OCI-LY7 (cell line): Measurements from ENCODE around the gene PRR18. TPM values are rescaled to one million over a fixed set of nuclear protein-coding genes. Genes with fewer than 3 reads are reported as not detected.

Source experiments
- BruUV-seq: library from RNA; stranded (reverse); fragments of 400-500 nt; replicated peaks from 2 replicates; lab custom pipeline; 2021; lab: Mats Ljungman, UMichigan
- CTCF ChIA-PET: fragments of 300-600 bp; sonication (Branson Sonifier 250); formaldehyde crosslinking; loops from one replicate; lab custom pipeline; 2022; ENCODE audit warnings: antibody characterized with exemption; ENCODE audit not compliant: unreplicated experiment; lab: Charles Lee
- POLR2A ChIA-PET: fragments of 300-600 bp; sonication (Branson Sonifier 250); formaldehyde crosslinking; loops from one replicate; lab custom pipeline; 2022; ENCODE audit warnings: antibody characterized with exemption; lab: Charles Lee
- DNase-seq: peaks from one replicate; pipeline ENCODE4 v3.0.0-alpha.2; 2015; ENCODE audit warnings: low spot score
- H2AFZ ChIP-seq: fragments of 200-600 bp; sonication (generic), shearing (Covaris generic); 2 replicates; pipeline ENCODE4 v1.6.1; 2014; ENCODE audit warnings: mild to moderate bottlenecking, antibody characterized with exemption, low read length, moderate library complexity
- H3K27ac ChIP-seq: fragments of 200-600 bp; sonication (generic); 2 replicates; pipeline ENCODE4 v1.5.1; 2014; ENCODE audit warnings: mixed run types, low read depth, mild to moderate bottlenecking, moderate library complexity, low read length, inconsistent platforms; ENCODE audit not compliant: poor library complexity, severe bottlenecking
- H3K36me3 ChIP-seq: fragments of 200-600 bp; sonication (generic); 2 replicates; pipeline ENCODE4 v1.6.1; 2014; ENCODE audit warnings: mild to moderate bottlenecking, antibody characterized with exemption, low read length, moderate library complexity, mixed read lengths; ENCODE audit not compliant: insufficient read depth
- H3K4me1 ChIP-seq: fragments of 200-600 bp; sonication (generic); 2 replicates; pipeline ENCODE4 v1.5.1; 2014; ENCODE audit warnings: mild to moderate bottlenecking, low read length; ENCODE audit not compliant: insufficient read depth, poor library complexity, severe bottlenecking
- H3K4me2 ChIP-seq: fragments of 200-600 bp; sonication (generic); 2 replicates; pipeline ENCODE4 v1.6.1; 2014; ENCODE audit warnings: mild to moderate bottlenecking, low read length
- H3K4me3 ChIP-seq: fragments of 200-600 bp; sonication (generic); 2 replicates; pipeline ENCODE4 v1.5.1; 2014; ENCODE audit warnings: mild to moderate bottlenecking, low read depth, low read length; ENCODE audit not compliant: poor library complexity, severe bottlenecking
- H3K79me2 ChIP-seq: fragments of 200-600 bp; sonication (generic); 2 replicates; pipeline ENCODE4 v1.6.1; 2016; ENCODE audit warnings: low read depth, mild to moderate bottlenecking, low read length, moderate library complexity, mixed read lengths; ENCODE audit not compliant: insufficient read depth
- H3K9me2 ChIP-seq: fragments of 200-600 bp; sonication (generic); 2 replicates; pipeline ENCODE4 v1.6.1; 2016; ENCODE audit warnings: mild to moderate bottlenecking, low read length, mixed read lengths; ENCODE audit not compliant: insufficient read depth
- H3K9me3 ChIP-seq: fragments of 200-600 bp; sonication (generic); 2 replicates; pipeline ENCODE4 v1.6.1; 2014; ENCODE audit warnings: mild to moderate bottlenecking, mixed run types, low read length, mixed read lengths
- H4K20me1 ChIP-seq: fragments of 200-600 bp; sonication (generic); 2 replicates; pipeline ENCODE4 v1.6.1; 2014; ENCODE audit warnings: mild to moderate bottlenecking, antibody characterized with exemption, low read length, moderate library complexity, mixed read lengths; ENCODE audit not compliant: insufficient read depth
- EZH2phosphoT487 ChIP-seq: fragments of 200-600 bp; sonication (generic); IDR thresholded peaks from 2 replicates; pipeline ENCODE4 v1.6.1; 2018; ENCODE audit warnings: low read depth, borderline replicate concordance, mild to moderate bottlenecking, mixed run types, antibody characterized with exemption, low read length, moderate library complexity, mixed read lengths
- intact Hi-C: fragments of 100-400 bp; cut with micrococcal nuclease; formaldehyde crosslinking; loops from one replicate; pipeline ENCODE4 v1.10.0; 2022; ENCODE audit not compliant: unreplicated experiment
- total RNA-seq, 2 experiments: library from RNA; depleted of rRNA in 1 of 2; stranded (reverse); fragments of >200 nt in 1 of 2; shearing (Covaris generic) in 1 of 2; gene quantifications; 2 replicates each; pipeline ENCODE4 v1.2.3, GENCODE V29; 2014 to 2022
- TF ChIP-seq, protein P1 (sequence below): fragments of 200-600 bp; sonication (generic); conservative IDR thresholded peaks from 2 replicates; pipeline ENCODE4 v1.5.1; 2014; ENCODE audit warnings: mild to moderate bottlenecking, antibody characterized with exemption, low read length, moderate library complexity, mixed read lengths

The PRR18 gene
- total RNA-seq, 2 experiments from 2014 or later, result 0.13 to 0.38 TPM

DNA sequence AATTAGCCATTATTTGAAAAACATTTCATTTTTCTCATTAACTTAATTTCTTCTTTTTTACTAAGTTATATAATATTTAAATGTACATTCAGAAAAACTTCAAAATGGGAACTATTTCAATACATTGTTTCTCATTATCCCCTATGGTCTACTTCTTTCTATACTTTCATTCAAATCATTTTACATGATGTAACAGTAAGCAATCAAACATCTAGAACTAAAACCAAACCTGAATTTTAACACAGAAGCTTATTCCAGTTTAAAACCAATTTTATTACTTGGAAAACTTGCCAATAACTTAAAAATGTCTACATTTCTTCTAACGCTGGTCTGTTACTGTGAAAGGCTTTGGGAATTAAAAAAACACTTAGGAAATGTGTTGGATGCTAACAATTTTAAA lies 4.6 kb upstream of the PRR18 start:
- TF ChIP-seq, protein P1, sequence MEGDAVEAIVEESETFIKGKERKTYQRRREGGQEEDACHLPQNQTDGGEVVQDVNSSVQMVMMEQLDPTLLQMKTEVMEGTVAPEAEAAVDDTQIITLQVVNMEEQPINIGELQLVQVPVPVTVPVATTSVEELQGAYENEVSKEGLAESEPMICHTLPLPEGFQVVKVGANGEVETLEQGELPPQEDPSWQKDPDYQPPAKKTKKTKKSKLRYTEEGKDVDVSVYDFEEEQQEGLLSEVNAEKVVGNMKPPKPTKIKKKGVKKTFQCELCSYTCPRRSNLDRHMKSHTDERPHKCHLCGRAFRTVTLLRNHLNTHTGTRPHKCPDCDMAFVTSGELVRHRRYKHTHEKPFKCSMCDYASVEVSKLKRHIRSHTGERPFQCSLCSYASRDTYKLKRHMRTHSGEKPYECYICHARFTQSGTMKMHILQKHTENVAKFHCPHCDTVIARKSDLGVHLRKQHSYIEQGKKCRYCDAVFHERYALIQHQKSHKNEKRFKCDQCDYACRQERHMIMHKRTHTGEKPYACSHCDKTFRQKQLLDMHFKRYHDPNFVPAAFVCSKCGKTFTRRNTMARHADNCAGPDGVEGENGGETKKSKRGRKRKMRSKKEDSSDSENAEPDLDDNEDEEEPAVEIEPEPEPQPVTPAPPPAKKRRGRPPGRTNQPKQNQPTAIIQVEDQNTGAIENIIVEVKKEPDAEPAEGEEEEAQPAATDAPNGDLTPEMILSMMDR, result no peak
- no peak for TF ChIP-seq EZH2phosphoT487
- Histone ChIP-seq H3K4me3 (no peak overlapping the region), H3K4me1 (peaks cover 12% of the 10 kb centered on the region), H3K79me2 (no peaks in the 10 kb centered on the region), H3K27ac (no peak overlapping the region), H2AFZ (no peak overlapping the region), H3K36me3 (no peaks in the 10 kb centered on the region), H4K20me1 (no peaks in the 10 kb centered on the region), H3K4me2 (no peak overlapping the region), H3K9me2 (no peaks in the 10 kb centered on the region), H3K9me3 (no peaks in the 10 kb centered on the region)
- ChIA-PET POLR2A (interaction anchor here (0.7 to 1.4 kb wide), 8 partner anchors 8 to 88 kb away, joined by 3 to 7 read pairs (median 3); no protein-coding TSS in a partner anchor), CTCF (interaction anchor here (0.9 to 1.8 kb wide), 4 partner anchors 10 to 88 kb away, joined by 3 to 8 read pairs (median 5); no protein-coding TSS in a partner anchor)
- intact Hi-C loops, result loop anchor here (1.0 kb wide), 3 partner anchors 38 to 87 kb away; no protein-coding TSS in a partner anchor
- BruUV-seq, result no TSS peak
- no peak for DNase-seq

DNA sequence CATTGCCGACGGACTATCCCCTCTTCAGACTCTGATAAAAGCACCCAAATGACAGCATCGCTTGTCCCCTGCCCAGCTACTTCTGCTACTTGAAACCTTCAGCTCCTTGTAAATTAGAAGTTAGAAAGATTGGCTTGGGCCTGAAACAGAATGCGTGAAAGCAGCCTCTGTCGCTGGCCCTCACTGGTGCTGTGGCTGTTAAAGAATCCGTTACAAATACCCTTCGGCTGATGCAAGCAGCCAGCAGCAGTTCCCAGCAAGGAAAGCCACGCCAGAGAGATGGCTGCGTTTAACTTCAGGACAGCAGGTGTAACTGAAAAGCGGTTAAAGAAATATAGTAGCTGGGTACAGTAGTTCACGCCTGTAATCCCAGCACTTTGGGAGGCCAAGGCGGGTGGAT lies 2.4 kb upstream of the PRR18 start:
- H3K79me2 ChIP-seq, result no peaks in the 10 kb centered on the region
- H3K9me3 ChIP-seq, result no peaks in the 10 kb centered on the region
- POLR2A ChIA-PET, result interaction anchor here (0.7 to 2.1 kb wide), 14 partner anchors 9 to 90 kb away, joined by 3 to 8 read pairs (median 4); partner anchors contain the start of gene SFT2D1
- no peak for DNase-seq
- intact Hi-C loops, result no loop called here
- no TSS peak for BruUV-seq
- H3K4me2 ChIP-seq, result no peak overlapping the region
- CTCF ChIA-PET, result interaction anchor here (2.3 kb wide), 1 partner anchor 70 kb away, joined by 7 read pairs; no protein-coding TSS in a partner anchor
- no peak overlapping the region for H3K27ac ChIP-seq
- no peaks in the 10 kb centered on the region for H3K9me2 ChIP-seq
- TF ChIP-seq, protein P1, result no peak
- TF ChIP-seq EZH2phosphoT487, result no peak
- H2AFZ ChIP-seq, result no peak overlapping the region
- H4K20me1 ChIP-seq, result no peaks in the 10 kb centered on the region
- no peak overlapping the region for H3K4me3 ChIP-seq
- peaks cover 16% of the 10 kb centered on the region for H3K4me1 ChIP-seq
- H3K36me3 ChIP-seq, result no peaks in the 10 kb centered on the region

DNA sequence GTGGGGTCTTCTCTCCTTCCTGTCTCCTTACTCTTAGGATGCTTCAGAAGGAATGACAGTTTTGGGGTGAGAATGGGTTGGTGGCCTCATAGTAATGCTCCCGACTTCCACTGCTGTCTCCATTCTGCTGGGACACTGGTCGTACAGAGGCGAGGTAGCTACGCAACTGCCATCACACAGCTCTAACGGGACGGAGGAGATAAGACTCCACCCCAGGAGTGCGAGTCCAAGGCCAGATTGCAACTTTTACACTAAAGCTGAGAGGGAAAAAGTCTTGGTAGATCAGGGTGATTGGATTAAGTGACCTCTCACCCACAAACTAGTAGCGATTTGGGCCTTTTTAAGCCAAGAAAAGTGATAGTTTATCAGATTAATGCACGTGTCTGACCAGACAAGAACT lies 1.8 kb upstream of the PRR18 start:
- no TSS peak for BruUV-seq
- H3K9me3 ChIP-seq, result no peaks in the 10 kb centered on the region
- no peaks in the 10 kb centered on the region for H3K36me3 ChIP-seq
- no peak overlapping the region for H2AFZ ChIP-seq
- H4K20me1 ChIP-seq, result no peaks in the 10 kb centered on the region
- H3K79me2 ChIP-seq, result no peaks in the 10 kb centered on the region
- no peak overlapping the region for H3K4me2 ChIP-seq
- H3K9me2 ChIP-seq, result no peaks in the 10 kb centered on the region
- no peak for TF ChIP-seq EZH2phosphoT487
- TF ChIP-seq, protein P1, result no peak
- H3K27ac ChIP-seq, result no peak overlapping the region
- ChIA-PET POLR2A (interaction anchor here (0.6 to 2.1 kb wide), 10 partner anchors 9 to 171 kb away, joined by 3 to 8 read pairs (median 4); partner anchors contain the start of gene SFT2D1), CTCF (interaction anchor here (2.3 kb wide), 1 partner anchor 71 kb away, joined by 7 read pairs; no protein-coding TSS in a partner anchor)
- DNase-seq, result no peak
- H3K4me1 ChIP-seq, result peaks cover 20% of the 10 kb centered on the region
- intact Hi-C loops, result no loop called here
- H3K4me3 ChIP-seq, result no peak overlapping the region
